NCI-H226 (cell line): ENCODE data around the gene EXOC3L1.
A peak's percentile ranks its signal among the peaks of the same experiment; 100 is the strongest.

Experiments
- DNase-seq: peaks from one replicate; pipeline ENCODE4 v3.0.0-alpha.2; 2015

The EXOC3L1 gene

DNA sequence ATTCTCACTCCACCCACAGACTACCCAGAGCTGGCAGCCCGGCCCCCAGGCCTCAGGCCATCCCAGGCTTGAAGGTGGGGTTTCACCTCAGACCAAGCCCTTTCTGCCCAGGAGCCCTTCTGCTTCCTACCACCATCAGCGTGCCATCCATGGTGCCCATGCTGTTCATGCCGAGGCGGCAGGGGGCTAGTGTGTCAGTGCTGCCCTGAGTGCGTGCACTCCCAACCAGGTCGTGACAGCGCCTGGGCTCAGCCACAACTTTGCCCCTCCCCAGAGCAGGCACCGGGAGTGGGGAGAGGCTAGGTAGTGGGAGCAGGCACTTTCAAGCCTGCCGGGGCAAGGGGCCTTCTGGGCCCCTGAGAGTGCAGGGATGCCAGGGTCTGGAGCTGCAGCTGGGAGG, 47.6 kb downstream of the EXOC3L1 start:
- DNase-seq, result no peak

- no peak for DNase-seq
These were observed 48.5 kb downstream of the EXOC3L1 start for GRCh38 chr16:67141391-67141790.

- DNase-seq, result peak; percentile 73
These were observed 52.3 kb downstream of the EXOC3L1 start for GRCh38 chr16:67137605-67138004.
